Heart left ventricle (tissue), 16 donors: Measurements from ENCODE around the gene DOCK3. TPM values are rescaled to one million over a fixed set of nuclear protein-coding genes. Genes with fewer than 3 reads are reported as not detected.
"Not testable (repeated sequence)": the region's sequence is repeated elsewhere in the genome, so short reads cannot be mapped to it uniquely, and the experiment has no call there.

Experiments
- ATAC-seq, 4 donors: fragments of 200-7000 bp; cut with Tn5 transposase; one replicate each; pipeline ENCODE4 v1.9.1; 2020 to 2022; ENCODE audit warnings: moderate library complexity in 4 of 4, mild to moderate bottlenecking in 3 of 4, moderate number of reproducible peaks in 1 of 4
- DNase-seq, 5 donors: peaks; one replicate each; pipeline ENCODE4 v3.0.0-alpha.2; 2020
- H3K27ac ChIP-seq, 12 donors: fragments of 200-600 bp; sonication (generic) in 4 of 12; one replicate each; pipeline versions ENCODE4 v1.5.0 to v1.8.0; 2016 to 2022; ENCODE audit warnings: mild to moderate bottlenecking in 2 of 12
- H3K27me3 ChIP-seq, 9 donors: fragments of 200-600 bp; sonication (generic) in 2 of 9; one replicate each; pipeline versions ENCODE4 v1.5.1 to v1.8.0; 2016 to 2022; ENCODE audit warnings: mild to moderate bottlenecking in 3 of 9
- H3K36me3 ChIP-seq, 9 donors: fragments of 200-600 bp; sonication (generic) in 2 of 9; one replicate each; pipeline versions ENCODE4 v1.5.0 to v1.8.0; 2018 to 2022; ENCODE audit warnings: mild to moderate bottlenecking in 2 of 9
- H3K4me1 ChIP-seq, 12 donors: fragments of 200-600 bp; sonication (generic) in 4 of 12; one replicate each; pipeline versions ENCODE4 v1.5.0 to v1.8.0; 2016 to 2022; ENCODE audit warnings: mild to moderate bottlenecking in 3 of 12
- H3K4me3 ChIP-seq, 12 donors: fragments of 200-600 bp; sonication (generic) in 4 of 12; one replicate each; pipeline versions ENCODE4 v1.5.0 to v1.8.0; 2017 to 2022; ENCODE audit warnings: mild to moderate bottlenecking in 9 of 12, moderate library complexity in 4 of 12
- H3K9me3 ChIP-seq, 12 donors: fragments of 200-600 bp; sonication (generic) in 4 of 12; one replicate each; pipeline versions ENCODE4 v1.5.0 to v1.8.0; 2016 to 2022; ENCODE audit warnings: mild to moderate bottlenecking in 1 of 12
- POLR2A ChIP-seq, 2 donors: fragments of 450-650 bp; IDR thresholded peaks; one replicate each; pipeline ENCODE4 v1.6.1; 2017; ENCODE audit warnings: antibody characterized with exemption in 2 of 2, mild to moderate bottlenecking in 2 of 2, moderate library complexity in 2 of 2
- WGBS, 4 donors: extraction: QIAGEN DNeasy Blood & Tissue Kit in 2 of 4; methylation state at CpG; one replicate each; pipeline versions ENCODE4 v1.1.5 to v1.1.7; 2013 to 2018; 5-methylcytosine and 5-hydroxymethylcytosine counted together
- intact Hi-C, 10 donors: fragments of 100-400 bp; cut with DNase I; formaldehyde crosslinking; loops; one replicate each; pipeline versions ENCODE4 v1.11.1 to v1.14.2; 2022
- polyA plus RNA-seq, 2 donors: library from polyadenylated mRNA; stranded (reverse); fragments of 200-250 nt; gene quantifications; one replicate each; pipeline ENCODE4 v1.2.3, GENCODE V29; 2013
- total RNA-seq, 9 donors: library from RNA; depleted of rRNA in 2 of 9; stranded (reverse); fragments of >200 nt in 2 of 9; fragmentation: NEBNext Ultra II Directional in 3 of 9; extraction: Animal tissue kit (Norgen Biotek cat#: 25700) in 3 of 9; gene quantifications; one replicate each; pipeline versions ENCODE4 v1.1.0 to v1.2.4, GENCODE V29; 2016 to 2023
- TF ChIP-seq, protein P1 (sequence below), 12 donors: fragments of 200-600 bp; sonication (generic) in 4 of 12; IDR thresholded peaks; one replicate each; pipeline versions ENCODE4 v1.5.0 to v1.8.0; 2018 to 2022; ENCODE audit warnings: antibody characterized with exemption in 12 of 12, mild to moderate bottlenecking in 5 of 12
- donor health status: ischemic (EF 13 %, LVEDD 7.1; RV severe dilation, severe dysfunction).
- donor health status: healthy with polysubstance abuse.
- donor health status: DM: no; HTN: yes; CAD: no.
- donor health status: DM: no; HTN: no; CAD: no.
- donor health status: ischemic (EF 25% LVEDD 6.9; RV normal size, moderate dysfunction).
- donor health status: ischemic (EF 25% LVEDD 5.7; RV mildly dilated, moderate dysfunction).
- donor health status: healthy.
- donor health status: DM: yes; HTN: yes; CAD: no.
- donor health status: ischemic (EF 35%, LVEDD 5.7; RV mildly dilated, moderate dysfunction).
- donor health status: nonischemic (EF 11% LVEDD 7.7; RV severe dilation, severe dysfunction).
- donor health status: DM: yes; HTN: yes; CAD: no.
- donor health status: PGD.
- donor health status: ischemic (EF 29% LVEDD 5.4; RV normal size, mild dysfunction).
- donor health status: nonischemic (EF 23%, LVEDD 6.1; RV moderate dilation, normal function).

The DOCK3 gene
- total and polyA plus RNA-seq, 11 donors, result 2.0 to 6.7 (median 4.8) TPM

DNA sequence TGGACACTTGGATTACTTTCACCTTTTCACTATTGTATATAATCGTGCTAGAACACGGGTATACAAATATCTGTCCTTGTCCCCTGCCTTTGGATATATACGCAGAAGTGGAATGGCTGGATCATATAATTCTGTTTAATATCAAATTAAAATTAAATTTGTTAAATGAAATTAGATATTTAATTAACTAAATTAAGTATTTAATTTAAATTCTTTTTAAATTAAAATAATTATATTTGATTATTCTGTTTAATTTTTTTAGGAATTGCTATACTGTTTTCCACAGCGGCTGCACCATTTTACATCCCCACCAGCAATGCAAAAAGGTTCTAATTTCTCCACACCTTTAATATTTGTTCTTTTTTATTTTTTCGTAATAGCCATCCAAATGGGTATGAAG, 84.3 kb downstream of the DOCK3 start:
- ATAC-seq (no peak), DNase-seq (no peak)
- peaks cover 0 to 23% (median 3%) of the 10 kb centered on the region in 12 donors for H3K9me3 ChIP-seq
- 89 to 94% (median 92%) methylated on average over 5 of the region's 5 CpGs for WGBS, 4 donors
- H3K27me3 ChIP-seq, result no peaks in the 10 kb centered on the region
- intact Hi-C loops, result no loop called here
- no peak overlapping the region for H3K27ac ChIP-seq
- no peak overlapping the region for H3K4me3 ChIP-seq
- H3K36me3 ChIP-seq, result no peaks in the 10 kb centered on the region
- TF ChIP-seq, protein P1, sequence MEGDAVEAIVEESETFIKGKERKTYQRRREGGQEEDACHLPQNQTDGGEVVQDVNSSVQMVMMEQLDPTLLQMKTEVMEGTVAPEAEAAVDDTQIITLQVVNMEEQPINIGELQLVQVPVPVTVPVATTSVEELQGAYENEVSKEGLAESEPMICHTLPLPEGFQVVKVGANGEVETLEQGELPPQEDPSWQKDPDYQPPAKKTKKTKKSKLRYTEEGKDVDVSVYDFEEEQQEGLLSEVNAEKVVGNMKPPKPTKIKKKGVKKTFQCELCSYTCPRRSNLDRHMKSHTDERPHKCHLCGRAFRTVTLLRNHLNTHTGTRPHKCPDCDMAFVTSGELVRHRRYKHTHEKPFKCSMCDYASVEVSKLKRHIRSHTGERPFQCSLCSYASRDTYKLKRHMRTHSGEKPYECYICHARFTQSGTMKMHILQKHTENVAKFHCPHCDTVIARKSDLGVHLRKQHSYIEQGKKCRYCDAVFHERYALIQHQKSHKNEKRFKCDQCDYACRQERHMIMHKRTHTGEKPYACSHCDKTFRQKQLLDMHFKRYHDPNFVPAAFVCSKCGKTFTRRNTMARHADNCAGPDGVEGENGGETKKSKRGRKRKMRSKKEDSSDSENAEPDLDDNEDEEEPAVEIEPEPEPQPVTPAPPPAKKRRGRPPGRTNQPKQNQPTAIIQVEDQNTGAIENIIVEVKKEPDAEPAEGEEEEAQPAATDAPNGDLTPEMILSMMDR (IDR thresholded peaks at IDR 0.05), result no peak
- no peak for TF ChIP-seq POLR2A (IDR thresholded peaks at IDR 0.05)
- H3K4me1 ChIP-seq, result no peaks in the 10 kb centered on the region

DNA sequence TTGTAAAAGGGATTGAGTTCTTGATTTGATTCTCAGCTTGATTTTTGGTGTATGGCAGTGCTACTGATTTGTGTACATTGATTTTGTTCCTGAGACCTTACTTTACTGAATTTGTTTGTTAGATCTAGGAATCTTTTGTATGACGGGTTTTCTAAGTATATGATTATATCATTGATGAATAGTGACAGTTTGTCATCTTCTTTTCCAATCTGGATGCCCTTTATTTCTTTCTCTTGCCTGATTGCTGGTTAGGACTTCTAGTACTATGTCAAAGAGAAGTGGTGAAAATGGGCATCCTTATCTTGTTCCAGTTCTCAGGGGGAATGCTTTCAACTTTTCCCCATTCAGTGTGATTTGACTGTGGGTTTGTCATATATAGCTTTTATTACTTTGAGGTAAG, 103.0 kb downstream of the DOCK3 start:
- Histone ChIP-seq H3K4me3 (no peak overlapping the region), H3K27ac (no peak overlapping the region), H3K4me1 (no peaks in the 10 kb centered on the region), H3K9me3 (peaks cover 0 to 5% (median 0%) of the 10 kb centered on the region in 12 donors), H3K36me3 (no peaks in the 10 kb centered on the region), H3K27me3 (no peaks in the 10 kb centered on the region)
- WGBS, 4 donors, result 74 to 80% (median 76%) methylated on average over 1 of the region's 1 CpG
- ATAC-seq (no peak), DNase-seq (no peak)
- TF ChIP-seq POLR2A (IDR thresholded peaks at IDR 0.05), result no peak
- TF ChIP-seq, protein P1 (IDR thresholded peaks at IDR 0.05), result no peak
- intact Hi-C loops, result no loop called here

DNA sequence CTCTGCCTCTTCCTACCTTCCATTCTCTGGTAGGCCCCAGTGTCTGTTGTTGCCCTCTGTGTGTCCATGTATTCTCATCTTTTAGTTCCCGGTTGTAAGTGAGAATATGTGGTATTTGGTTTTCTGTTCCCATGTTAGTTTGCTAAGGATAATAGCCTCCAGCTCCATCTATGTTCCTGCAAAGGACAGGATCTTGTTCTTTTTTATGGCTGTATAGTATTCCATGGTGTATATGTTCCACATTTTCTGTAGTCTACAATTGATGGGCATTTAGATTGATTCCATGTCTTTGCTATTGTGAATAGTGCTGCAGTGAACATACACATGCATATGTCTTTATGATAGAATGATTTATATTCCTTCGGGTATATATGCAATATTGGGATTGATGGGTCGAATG, 107.0 kb downstream of the DOCK3 start:
- H3K36me3 ChIP-seq, H3K4me3 ChIP-seq, H3K27me3 ChIP-seq, intact Hi-C loops, DNase-seq, H3K27ac ChIP-seq, ATAC-seq, H3K4me1 ChIP-seq: not testable (repeated sequence)
- peaks cover 0 to 26% (median 0%) of the 10 kb centered on the region in 12 donors for H3K9me3 ChIP-seq
- WGBS, 4 donors, result 91 to 96% (median 95%) methylated on average over 3 of the region's 3 CpGs

DNA sequence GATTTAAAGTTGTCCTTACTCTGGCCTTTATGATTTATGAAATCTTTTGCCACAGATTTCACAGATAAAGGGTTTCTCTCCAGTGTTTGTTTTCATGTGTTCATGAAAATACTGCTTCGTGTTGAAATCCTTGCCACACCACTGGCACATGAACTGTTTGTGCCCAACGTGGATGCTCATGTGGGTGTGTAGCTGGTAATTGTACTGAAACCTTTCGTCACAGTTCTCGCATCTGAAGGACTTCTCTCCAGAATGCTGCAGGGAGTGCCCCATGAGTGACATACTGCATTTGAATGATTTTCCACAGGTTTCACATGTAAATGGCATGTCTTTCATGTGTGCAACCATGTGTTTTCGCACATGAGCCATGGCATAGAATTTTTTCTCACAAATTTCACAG, 111.9 kb downstream of the DOCK3 start:
- H3K4me1 ChIP-seq, result no peaks in the 10 kb centered on the region
- no peak overlapping the region for H3K4me3 ChIP-seq
- H3K27ac ChIP-seq, result no peak overlapping the region
- intact Hi-C loops, result no loop called here
- H3K9me3 ChIP-seq, result peaks cover 0 to 25% (median 0%) of the 10 kb centered on the region in 12 donors
- ATAC-seq, result no peak
- 74 to 90% (median 88%) methylated on average over 5 of the region's 5 CpGs for WGBS, 4 donors
- no peaks in the 10 kb centered on the region for H3K36me3 ChIP-seq
- no peak for TF ChIP-seq POLR2A (IDR thresholded peaks at IDR 0.05)
- TF ChIP-seq, protein P1 (IDR thresholded peaks at IDR 0.05), result no peak
- H3K27me3 ChIP-seq, result no peaks in the 10 kb centered on the region
- DNase-seq, result no peak

DNA sequence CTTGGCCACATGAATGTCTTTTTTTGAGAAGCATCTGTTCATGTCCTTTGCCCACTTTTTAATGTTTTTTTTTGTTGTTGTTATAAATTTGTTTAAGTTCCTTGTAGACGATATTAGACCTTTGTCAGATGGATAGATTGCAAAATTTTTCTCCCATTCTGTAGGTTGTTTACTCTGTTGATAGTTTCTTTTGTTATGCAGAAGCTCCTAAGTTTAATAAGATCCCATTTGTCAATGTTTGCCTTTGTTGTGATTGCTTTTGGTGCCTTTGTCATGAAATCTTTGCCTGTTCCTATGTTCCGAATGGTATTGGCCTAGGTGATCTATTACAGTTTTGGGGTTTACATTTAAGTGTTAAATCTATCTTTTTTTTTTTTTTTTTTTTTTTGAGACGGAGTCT, 116.2 kb downstream of the DOCK3 start:
- 88 to 93% (median 89%) methylated on average over 3 of the region's 3 CpGs for WGBS, 4 donors
- H3K27ac ChIP-seq, H3K4me3 ChIP-seq, H3K4me1 ChIP-seq, DNase-seq, intact Hi-C loops, H3K9me3 ChIP-seq, ATAC-seq, H3K36me3 ChIP-seq, H3K27me3 ChIP-seq: not testable (repeated sequence)
